ENCODE results near the gene IFRD2. TPM values are rescaled to one million over a fixed set of nuclear protein-coding genes. Genes with fewer than 3 reads are reported as not detected.
A peak's percentile ranks its signal among the peaks of the same experiment; 100 is the strongest.

IFRD2 gene
- polyA plus RNA-seq, 1 of the 3 experiments (the other 2 are of a cell fraction): 73.2 TPM

- peaks cover 22% of the 10 kb centered on the region for H3K79me2 ChIP-seq (ENCODE audit: insufficient read depth)
- peaks cover 12% of the 10 kb centered on the region for H4K20me1 ChIP-seq (ENCODE audit: insufficient read depth)
- H3K9me2 ChIP-seq: no peaks in the 10 kb centered on the region
- ChIA-PET CTCF (interaction anchor here (0.6 to 61.6 kb wide), 15 partner anchors 8 to 165 kb away, joined by 3 to 1375 read pairs (median 4); partner anchors contain the start of genes GNAI2, GNAT1 and SEMA3B), POLR2A (interaction anchor here (0.9 to 1.8 kb wide), 3 partner anchors 16 to 23 kb away, joined by 3 to 10 read pairs (median 4); partner anchors contain the start of gene GNAI2)
- H2AFZ ChIP-seq (ENCODE audit: low read depth): no peak overlapping the region
- DNase-seq: no peak
- H3K27ac ChIP-seq (ENCODE audit: low read depth in 2 of 2, low read length in 1 of 2): peak overlapping the region in 1 of 2 experiments; percentile 56; a peak in 1 of 4 replicates
- peaks cover 22 to 42% of the 10 kb centered on the region in 2 experiments for H3K36me3 ChIP-seq (replicated peaks in 1 of 2; ENCODE audit: control insufficient read depth in 1 of 2, insufficient read depth in 2 of 2, low read length in 1 of 2)
- WGBS (ENCODE audit: low lambda C conversion rate): 93% methylated on average over 16 of the region's 16 CpGs
- peaks cover 41% of the 10 kb centered on the region for H3F3A ChIP-seq (replicated peaks; ENCODE audit: insufficient read depth)
- no peaks in the 10 kb centered on the region for H3K9me3 ChIP-seq
- no peaks in the 10 kb centered on the region for H3K27me3 ChIP-seq (ENCODE audit: insufficient read depth)
- TF ChIP-seq RCOR1 (IDR thresholded peaks at IDR 0.05; ENCODE audit: low read length): no peak
- TF ChIP-seq REST (IDR thresholded peaks at IDR 0.05; ENCODE audit: low read depth, low read length): no peak
- peak; percentile 28 for TF ChIP-seq CTCF (IDR thresholded peaks at IDR 0.05)
- no peak for TF ChIP-seq MXI1 (IDR thresholded peaks at IDR 0.05; ENCODE audit: low read depth, low read length)
- TF ChIP-seq PBX3 (IDR thresholded peaks at IDR 0.05): no peak
- no peak for TF ChIP-seq EP300 (IDR thresholded peaks at IDR 0.05; ENCODE audit: borderline replicate concordance in 1 of 2, low read depth in 1 of 2, low read length in 1 of 2)
- no peak overlapping the region for H3K9ac ChIP-seq
- H3K4me1 ChIP-seq (ENCODE audit: control insufficient read depth in 1 of 2, insufficient read depth in 2 of 2, low read depth in 1 of 2, low read length in 1 of 2): peaks cover 13 to 19% of the 10 kb centered on the region in 2 experiments; a peak in 3 of 4 replicates
- H3K4me3 ChIP-seq (ENCODE audit: low read depth in 2 of 2, low read length in 1 of 2): no peak overlapping the region
- H3K4me2 ChIP-seq: no peak overlapping the region
These were observed 33.2 kb downstream of the IFRD2 start for GRCh38 chr3:50258979-50259378.

GRCh38 chr3:50258029-50258680 is 34.1 kb downstream of the IFRD2 start:
- H3F3A ChIP-seq (replicated peaks; ENCODE audit: insufficient read depth): peaks cover 35% of the 10 kb centered on the region
- H3K4me1 ChIP-seq (ENCODE audit: control insufficient read depth in 1 of 2, insufficient read depth in 2 of 2, low read depth in 1 of 2, low read length in 1 of 2): peaks cover 10 to 19% of the 10 kb centered on the region in 2 experiments; a peak in 2 of 4 replicates
- TF ChIP-seq NFIC (IDR thresholded peaks at IDR 0.05; ENCODE audit: borderline replicate concordance) (no peak), MXI1 (IDR thresholded peaks at IDR 0.05; ENCODE audit: low read depth, low read length) (no peak), NRF1 (IDR thresholded peaks at IDR 0.05; ENCODE audit: low read depth, low read length) (no peak), IRF3 (IDR thresholded peaks at IDR 0.05; ENCODE audit: low read depth, low read length) (no peak), FOXM1 (IDR thresholded peaks at IDR 0.05; ENCODE audit: low read depth) (no peak), USF1 (IDR thresholded peaks at IDR 0.05; ENCODE audit: borderline replicate concordance, low read depth) (no peak), ELF1 (IDR thresholded peaks at IDR 0.05) (no peak), PBX3 (IDR thresholded peaks at IDR 0.05) (no peak), RFX5 (IDR thresholded peaks at IDR 0.05; ENCODE audit: low read length) (no peak), MEF2A (IDR thresholded peaks at IDR 0.05; ENCODE audit: borderline replicate concordance, low read depth) (no peak), POLR2AphosphoS5 (IDR thresholded peaks at IDR 0.05; ENCODE audit: low read depth, low read length) (no peak), YY1 (IDR thresholded peaks at IDR 0.05; ENCODE audit: low read depth) (no peak)
- ChIA-PET CTCF (interaction anchor here (0.6 to 61.6 kb wide), 7 partner anchors 8 to 127 kb away, joined by 3 to 1375 read pairs (median 70); partner anchors contain the start of genes GNAI2, GNAT1 and SEMA3B), POLR2A (no interaction called here)
- no peak for DNase-seq
- H3K9me2 ChIP-seq: no peaks in the 10 kb centered on the region
- no peak overlapping the region; a peak in 1 of 4 replicates for H3K27ac ChIP-seq (ENCODE audit: low read depth in 2 of 2, low read length in 1 of 2)
- peaks cover 22 to 46% of the 10 kb centered on the region in 2 experiments for H3K36me3 ChIP-seq (replicated peaks in 1 of 2; ENCODE audit: control insufficient read depth in 1 of 2, insufficient read depth in 2 of 2, low read length in 1 of 2)
- no peak overlapping the region for H3K9ac ChIP-seq
- H2AFZ ChIP-seq (ENCODE audit: low read depth): no peak overlapping the region
- no peak overlapping the region for H3K4me2 ChIP-seq
- H3K4me3 ChIP-seq (ENCODE audit: low read depth in 2 of 2, low read length in 1 of 2): no peak overlapping the region
- no peaks in the 10 kb centered on the region for H3K9me3 ChIP-seq
- peaks cover 30% of the 10 kb centered on the region for H3K79me2 ChIP-seq (ENCODE audit: insufficient read depth)
- peaks cover 19% of the 10 kb centered on the region for H4K20me1 ChIP-seq (ENCODE audit: insufficient read depth)
- no peaks in the 10 kb centered on the region for H3K27me3 ChIP-seq (ENCODE audit: insufficient read depth)
- WGBS (ENCODE audit: low lambda C conversion rate): 98% methylated on average over 10 of the region's 17 CpGs

Measured in SK-N-SH (cell line).